ENCODE results near the gene KIRREL3. TPM values are rescaled to one million over a fixed set of nuclear protein-coding genes. Genes with fewer than 3 reads are reported as not detected.

KIRREL3 gene
- total and polyA plus RNA-seq, 5 donors from 2014 or later, result not detected

DNA sequence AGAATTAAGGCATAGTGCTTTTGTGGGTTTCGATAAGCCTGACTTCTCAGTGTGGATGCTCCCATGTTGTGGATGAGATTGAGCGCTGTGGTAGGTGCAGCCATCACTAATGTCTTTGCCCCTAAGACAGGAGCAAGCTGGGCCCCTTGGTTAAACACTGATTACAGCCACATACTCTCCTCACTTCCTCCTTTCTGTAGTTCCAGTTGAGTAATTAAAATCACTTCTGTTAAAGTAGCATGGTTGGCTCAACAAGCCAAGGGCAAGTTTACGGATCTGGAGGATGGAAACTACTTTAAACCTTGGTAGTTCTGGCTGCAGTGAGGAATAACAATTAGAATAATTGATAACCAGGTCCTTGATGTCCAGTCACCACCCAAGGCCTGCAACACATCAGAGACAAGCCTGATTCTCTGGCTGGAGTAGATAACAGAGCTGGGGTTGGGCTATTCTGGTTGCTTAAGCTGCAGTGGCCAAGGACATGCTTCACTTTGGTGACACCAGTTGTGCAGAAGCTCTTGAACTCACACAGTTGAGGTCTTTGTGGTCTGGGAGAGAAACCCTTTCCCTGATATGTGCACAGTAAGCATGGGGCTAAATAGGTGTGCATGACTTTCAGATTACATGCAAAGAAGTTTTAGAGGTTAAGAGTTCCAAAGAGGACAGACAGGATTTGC lies 81.3 kb downstream of the KIRREL3 start:
- H3K4me1 Mint-ChIP-seq, result no peaks in the 10 kb centered on the region
- H3K27me3 Mint-ChIP-seq, result no peaks in the 10 kb centered on the region
- no peak overlapping the region for H3K4me3 Mint-ChIP-seq
- Histone ChIP-seq H3K4me1 (ENCODE audit: control insufficient read depth, insufficient read depth, low read length, poor library complexity, severe bottlenecking) (no peaks in the 10 kb centered on the region), H3K36me3 (ENCODE audit: control insufficient read depth, insufficient read depth, low read length) (no peaks in the 10 kb centered on the region), H3K4me3 (ENCODE audit: low read depth, low read length) (no peak overlapping the region), H3K27me3 (ENCODE audit: control insufficient read depth, insufficient read depth, low read length) (no peaks in the 10 kb centered on the region), H3K27ac (ENCODE audit: insufficient read depth, low read length, poor library complexity, severe bottlenecking) (no peak overlapping the region), H3K9me3 (ENCODE audit: control insufficient read depth in 2 of 2, low read length in 2 of 2) (no peaks in the 10 kb centered on the region)
- DNase-seq, result no peak
- no peaks in the 10 kb centered on the region for H3K36me3 Mint-ChIP-seq
- peaks cover 0 to 4% (median 0%) of the 10 kb centered on the region in 7 donors for H3K9me3 Mint-ChIP-seq
- no peak for ATAC-seq (ENCODE audit: low read depth in 2 of 2)
- H3K27ac Mint-ChIP-seq, result no peak overlapping the region

DNA sequence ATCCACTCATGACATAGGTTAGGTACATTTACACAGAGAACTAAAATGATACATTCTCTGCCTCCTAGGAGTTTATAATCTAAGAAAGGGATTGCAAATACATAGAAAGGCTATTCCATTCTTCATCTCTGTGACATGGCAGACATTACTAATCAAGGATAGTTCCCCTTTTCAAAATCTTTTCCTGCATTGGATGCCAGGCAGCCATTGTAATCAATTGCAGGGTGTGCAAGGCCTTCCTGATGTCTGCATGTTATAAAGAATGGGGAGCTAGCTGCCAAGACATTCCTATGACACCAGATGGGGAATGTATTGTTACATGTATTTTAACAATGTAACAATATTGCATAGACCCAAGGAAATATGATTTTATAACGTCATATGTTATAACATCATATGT lies 82.0 kb downstream of the KIRREL3 start:
- no peak for DNase-seq

DNA sequence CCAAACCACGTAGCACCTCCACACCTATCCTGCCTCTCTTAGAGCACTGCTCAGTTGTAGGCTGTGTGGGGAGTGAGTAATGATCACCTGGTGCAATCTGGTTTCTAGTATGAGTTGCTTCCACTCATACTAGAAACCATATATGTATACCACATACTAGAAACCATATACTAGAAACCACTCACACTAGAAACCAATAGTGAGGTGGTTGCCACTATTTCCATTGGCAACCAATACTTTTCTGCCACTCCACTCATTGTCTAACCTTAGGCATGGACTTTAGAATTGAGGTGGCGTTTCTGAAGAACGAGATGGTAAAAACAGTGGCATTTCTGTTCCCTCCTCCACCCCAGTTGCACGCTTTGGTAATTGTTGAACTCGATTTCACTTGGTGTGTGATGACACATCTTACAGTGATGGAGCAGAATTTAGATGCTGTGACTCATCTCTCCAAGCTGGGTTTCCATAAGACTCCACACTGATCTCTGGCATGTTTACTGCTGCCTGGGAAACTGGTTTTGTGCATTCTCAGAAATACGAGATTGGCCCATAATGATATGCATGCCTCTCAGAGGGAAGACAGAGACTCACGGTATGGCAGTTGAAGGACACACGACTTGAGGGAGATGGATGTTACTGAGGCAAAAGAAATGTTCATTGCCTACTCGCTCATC lies 82.9 kb downstream of the KIRREL3 start:
- no peak for ATAC-seq (ENCODE audit: low read depth in 2 of 2)
- H3K27me3 Mint-ChIP-seq, result no peaks in the 10 kb centered on the region
- no peaks in the 10 kb centered on the region for H3K27me3 ChIP-seq (ENCODE audit: control insufficient read depth, insufficient read depth, low read length)
- H3K27ac Mint-ChIP-seq, result no peak overlapping the region
- no peak for DNase-seq
- H3K36me3 ChIP-seq (ENCODE audit: control insufficient read depth, insufficient read depth, low read length), result no peaks in the 10 kb centered on the region
- no peak overlapping the region for H3K4me3 Mint-ChIP-seq
- no peaks in the 10 kb centered on the region for H3K4me1 ChIP-seq (ENCODE audit: control insufficient read depth, insufficient read depth, low read length, poor library complexity, severe bottlenecking)
- no peaks in the 10 kb centered on the region for H3K9me3 ChIP-seq (ENCODE audit: control insufficient read depth in 2 of 2, low read length in 2 of 2)
- H3K4me1 Mint-ChIP-seq, result no peaks in the 10 kb centered on the region
- H3K27ac ChIP-seq (ENCODE audit: insufficient read depth, low read length, poor library complexity, severe bottlenecking), result no peak overlapping the region
- H3K4me3 ChIP-seq (ENCODE audit: low read depth, low read length), result no peak overlapping the region
- peaks cover 0 to 2% (median 0%) of the 10 kb centered on the region in 7 donors for H3K9me3 Mint-ChIP-seq
- H3K36me3 Mint-ChIP-seq, result no peaks in the 10 kb centered on the region

More for the DNA sequence above, 82.0 kb downstream of the KIRREL3 start:
- no peak overlapping the region for H3K27ac ChIP-seq (ENCODE audit: insufficient read depth, low read length, poor library complexity, severe bottlenecking)
- Mint-ChIP-seq H3K4me1 (no peaks in the 10 kb centered on the region), H3K27ac (peak overlapping the region in 1 of 3 donors; percentile 9), H3K4me3 (no peak overlapping the region), H3K9me3 (peaks cover 0 to 2% (median 0%) of the 10 kb centered on the region in 7 donors), H3K36me3 (no peaks in the 10 kb centered on the region), H3K27me3 (no peaks in the 10 kb centered on the region)
- H3K36me3 ChIP-seq (ENCODE audit: control insufficient read depth, insufficient read depth, low read length), result no peaks in the 10 kb centered on the region
- no peak for ATAC-seq (ENCODE audit: low read depth in 2 of 2)
- no peaks in the 10 kb centered on the region for H3K27me3 ChIP-seq (ENCODE audit: control insufficient read depth, insufficient read depth, low read length)
- no peak overlapping the region for H3K4me3 ChIP-seq (ENCODE audit: low read depth, low read length)
- H3K9me3 ChIP-seq (ENCODE audit: control insufficient read depth in 2 of 2, low read length in 2 of 2), result no peaks in the 10 kb centered on the region
- H3K4me1 ChIP-seq (ENCODE audit: control insufficient read depth, insufficient read depth, low read length, poor library complexity, severe bottlenecking), result no peaks in the 10 kb centered on the region

DNA sequence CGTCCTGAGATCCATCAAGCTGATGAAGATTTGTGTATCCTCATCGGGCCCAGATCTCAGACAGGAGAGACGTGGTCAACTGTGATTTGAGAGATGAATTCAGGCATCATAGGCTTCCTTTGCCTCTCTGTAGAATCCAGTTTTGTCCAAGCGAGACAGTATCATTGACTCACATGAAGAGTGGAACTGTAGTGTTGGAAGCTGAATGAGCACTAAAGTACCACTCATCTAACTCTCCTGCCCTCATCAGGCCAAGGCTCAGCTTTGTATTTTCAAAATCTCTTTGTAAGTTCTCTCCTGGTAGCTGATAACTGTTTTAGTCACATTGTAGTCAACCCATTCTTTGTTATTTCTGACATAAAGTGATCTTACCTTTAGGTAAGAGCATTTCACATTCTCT lies 85.1 kb downstream of the KIRREL3 start:
- ATAC-seq (ENCODE audit: low read depth in 2 of 2) (no peak), DNase-seq (no peak)
- no peak overlapping the region for H3K27ac Mint-ChIP-seq
- Histone ChIP-seq H3K27me3 (ENCODE audit: control insufficient read depth, insufficient read depth, low read length) (no peaks in the 10 kb centered on the region), H3K4me1 (ENCODE audit: control insufficient read depth, insufficient read depth, low read length, poor library complexity, severe bottlenecking) (no peaks in the 10 kb centered on the region), H3K9me3 (ENCODE audit: control insufficient read depth in 2 of 2, low read length in 2 of 2) (no peaks in the 10 kb centered on the region), H3K4me3 (ENCODE audit: low read depth, low read length) (no peak overlapping the region), H3K36me3 (ENCODE audit: control insufficient read depth, insufficient read depth, low read length) (no peaks in the 10 kb centered on the region), H3K27ac (ENCODE audit: insufficient read depth, low read length, poor library complexity, severe bottlenecking) (no peak overlapping the region)
- H3K27me3 Mint-ChIP-seq, result no peaks in the 10 kb centered on the region
- H3K36me3 Mint-ChIP-seq, result no peaks in the 10 kb centered on the region
- no peak overlapping the region for H3K4me3 Mint-ChIP-seq
- H3K4me1 Mint-ChIP-seq, result peaks cover 0 to 2% (median 0%) of the 10 kb centered on the region in 4 donors
- H3K9me3 Mint-ChIP-seq, result peaks cover 0 to 2% (median 0%) of the 10 kb centered on the region in 7 donors

DNA sequence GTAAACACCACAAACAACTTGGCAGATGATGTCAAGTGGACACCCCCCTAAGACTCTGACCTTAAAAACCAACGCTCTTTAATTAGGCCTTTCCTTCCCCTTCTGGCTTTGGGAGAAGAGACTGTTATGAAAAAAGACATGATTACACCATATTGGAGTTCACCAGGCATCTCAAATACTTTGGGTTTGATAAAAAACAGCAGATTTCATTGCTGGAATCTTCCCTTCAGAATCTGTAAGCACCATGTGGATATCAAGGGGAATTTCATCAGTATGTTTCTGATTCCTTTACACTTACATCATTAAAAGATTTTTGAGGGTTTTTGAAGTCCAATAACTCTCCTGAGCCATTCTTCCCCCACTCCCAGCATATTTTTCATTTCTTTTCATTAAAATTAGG lies 85.6 kb downstream of the KIRREL3 start:
- Histone ChIP-seq H3K4me1 (ENCODE audit: control insufficient read depth, insufficient read depth, low read length, poor library complexity, severe bottlenecking) (no peaks in the 10 kb centered on the region), H3K4me3 (ENCODE audit: low read depth, low read length) (no peak overlapping the region), H3K36me3 (ENCODE audit: control insufficient read depth, insufficient read depth, low read length) (no peaks in the 10 kb centered on the region), H3K9me3 (ENCODE audit: control insufficient read depth in 2 of 2, low read length in 2 of 2) (no peaks in the 10 kb centered on the region), H3K27ac (ENCODE audit: insufficient read depth, low read length, poor library complexity, severe bottlenecking) (no peak overlapping the region), H3K27me3 (ENCODE audit: control insufficient read depth, insufficient read depth, low read length) (no peaks in the 10 kb centered on the region)
- H3K27me3 Mint-ChIP-seq, result no peaks in the 10 kb centered on the region
- peaks cover 0 to 2% (median 0%) of the 10 kb centered on the region in 7 donors for H3K9me3 Mint-ChIP-seq
- DNase-seq, result no peak
- no peak overlapping the region for H3K27ac Mint-ChIP-seq
- H3K4me1 Mint-ChIP-seq, result peaks cover 0 to 2% (median 0%) of the 10 kb centered on the region in 4 donors
- no peak for ATAC-seq (ENCODE audit: low read depth in 2 of 2)
- H3K36me3 Mint-ChIP-seq, result no peaks in the 10 kb centered on the region
- no peak overlapping the region for H3K4me3 Mint-ChIP-seq

DNA sequence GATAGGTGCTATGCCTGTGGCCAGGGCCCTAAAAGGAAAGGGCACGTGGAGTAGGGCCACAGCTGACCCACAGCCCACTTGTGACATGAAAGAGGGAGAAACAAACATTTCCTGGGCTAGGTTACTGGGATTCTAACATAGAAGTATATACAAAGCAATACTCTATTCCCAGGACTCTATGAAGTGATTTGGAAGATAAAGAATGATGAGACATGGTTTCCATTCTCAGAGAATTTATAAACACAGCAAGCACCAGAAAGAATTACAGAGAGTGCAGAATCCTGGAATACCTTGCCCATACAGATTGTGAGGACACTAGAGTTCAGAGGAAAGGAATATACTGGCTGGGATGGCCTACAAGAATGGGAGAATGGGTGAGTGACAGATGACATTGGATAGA lies 86.4 kb downstream of the KIRREL3 start:
- Mint-ChIP-seq H3K27ac (no peak overlapping the region), H3K36me3 (no peaks in the 10 kb centered on the region), H3K27me3 (no peaks in the 10 kb centered on the region), H3K4me1 (peaks cover 0 to 2% (median 0%) of the 10 kb centered on the region in 4 donors), H3K4me3 (no peak overlapping the region), H3K9me3 (peaks cover 0 to 2% (median 0%) of the 10 kb centered on the region in 7 donors)
- H3K27ac ChIP-seq (ENCODE audit: insufficient read depth, low read length, poor library complexity, severe bottlenecking), result no peak overlapping the region
- H3K4me3 ChIP-seq (ENCODE audit: low read depth, low read length), result no peak overlapping the region
- no peak for ATAC-seq (ENCODE audit: low read depth in 2 of 2)
- H3K4me1 ChIP-seq (ENCODE audit: control insufficient read depth, insufficient read depth, low read length, poor library complexity, severe bottlenecking), result no peaks in the 10 kb centered on the region
- no peaks in the 10 kb centered on the region for H3K27me3 ChIP-seq (ENCODE audit: control insufficient read depth, insufficient read depth, low read length)
- H3K36me3 ChIP-seq (ENCODE audit: control insufficient read depth, insufficient read depth, low read length), result no peaks in the 10 kb centered on the region
- no peak for DNase-seq
- H3K9me3 ChIP-seq (ENCODE audit: control insufficient read depth in 2 of 2, low read length in 2 of 2), result no peaks in the 10 kb centered on the region

DNA sequence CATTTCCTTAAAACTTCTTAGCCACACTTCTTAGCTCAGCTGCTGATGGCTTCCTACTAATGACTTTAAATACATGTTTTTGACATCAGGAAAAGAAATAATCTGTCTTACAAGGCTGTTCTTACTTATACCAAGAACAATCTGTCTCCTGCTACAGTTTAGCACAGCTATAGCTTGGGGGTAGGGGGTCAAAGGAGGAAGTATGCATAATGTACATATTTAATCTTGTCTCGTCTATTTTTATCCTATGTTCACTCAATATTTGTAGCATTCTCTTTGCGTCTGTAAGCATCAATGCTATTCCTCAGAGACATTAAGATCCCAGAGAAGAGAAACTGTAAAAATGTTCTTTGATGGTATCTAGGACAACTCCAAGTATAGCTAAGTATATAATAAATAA lies 96.0 kb downstream of the KIRREL3 start:
- Mint-ChIP-seq H3K9me3 (peaks cover 0 to 3% (median 0%) of the 10 kb centered on the region in 7 donors), H3K4me1 (no peaks in the 10 kb centered on the region), H3K36me3 (no peaks in the 10 kb centered on the region), H3K27me3 (peaks cover 4% of the 10 kb centered on the region), H3K4me3 (no peak overlapping the region), H3K27ac (no peak overlapping the region)
- H3K9me3 ChIP-seq (ENCODE audit: control insufficient read depth in 2 of 2, low read length in 2 of 2), result no peaks in the 10 kb centered on the region
- H3K4me3 ChIP-seq (ENCODE audit: low read depth, low read length), result no peak overlapping the region
- H3K27me3 ChIP-seq (ENCODE audit: control insufficient read depth, insufficient read depth, low read length), result no peaks in the 10 kb centered on the region
- H3K4me1 ChIP-seq (ENCODE audit: control insufficient read depth, insufficient read depth, low read length, poor library complexity, severe bottlenecking), result no peaks in the 10 kb centered on the region
- ATAC-seq (ENCODE audit: low read depth in 2 of 2), result no peak
- no peaks in the 10 kb centered on the region for H3K36me3 ChIP-seq (ENCODE audit: control insufficient read depth, insufficient read depth, low read length)
- no peak for DNase-seq
- no peak overlapping the region for H3K27ac ChIP-seq (ENCODE audit: insufficient read depth, low read length, poor library complexity, severe bottlenecking)

DNA sequence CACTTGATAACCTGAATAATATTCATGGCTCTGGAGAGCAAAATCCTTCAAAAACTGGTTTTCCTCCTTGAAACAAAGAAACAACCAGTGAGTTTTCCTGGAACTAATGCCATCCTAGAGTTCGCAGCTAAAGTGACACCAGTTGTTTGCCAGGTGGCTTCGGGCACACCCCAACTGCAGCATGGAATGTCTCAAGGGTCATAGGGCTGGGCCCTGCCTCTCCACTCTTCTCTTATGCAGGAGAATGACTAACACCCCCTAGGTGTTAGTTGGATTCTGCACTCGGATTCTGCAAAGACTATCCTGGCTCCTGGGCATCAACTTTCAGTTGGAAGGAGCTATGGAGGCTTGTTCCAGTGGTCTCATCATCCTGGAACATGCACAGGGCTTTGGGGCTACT lies 98.8 kb downstream of the KIRREL3 start:
- H3K4me1 Mint-ChIP-seq, result no peaks in the 10 kb centered on the region
- DNase-seq, result no peak
- no peaks in the 10 kb centered on the region for H3K9me3 ChIP-seq (ENCODE audit: control insufficient read depth in 2 of 2, low read length in 2 of 2)
- H3K27me3 Mint-ChIP-seq, result peaks cover 4% of the 10 kb centered on the region
- H3K4me3 ChIP-seq (ENCODE audit: low read depth, low read length), result no peak overlapping the region
- no peak for ATAC-seq (ENCODE audit: low read depth in 2 of 2)
- H3K27ac ChIP-seq (ENCODE audit: insufficient read depth, low read length, poor library complexity, severe bottlenecking), result no peak overlapping the region
- H3K4me1 ChIP-seq (ENCODE audit: control insufficient read depth, insufficient read depth, low read length, poor library complexity, severe bottlenecking), result no peaks in the 10 kb centered on the region
- no peaks in the 10 kb centered on the region for H3K36me3 ChIP-seq (ENCODE audit: control insufficient read depth, insufficient read depth, low read length)
- H3K4me3 Mint-ChIP-seq, result no peak overlapping the region
- peaks cover 0 to 5% (median 2%) of the 10 kb centered on the region in 7 donors for H3K9me3 Mint-ChIP-seq
- peak overlapping the region in 1 of 3 donors; percentile 43 for H3K27ac Mint-ChIP-seq
- H3K27me3 ChIP-seq (ENCODE audit: control insufficient read depth, insufficient read depth, low read length), result no peaks in the 10 kb centered on the region
- no peaks in the 10 kb centered on the region for H3K36me3 Mint-ChIP-seq
